HG02852 (cell line): ENCODE data around the gene OR1S1.
"Not testable (repeated sequence)": the region's sequence is repeated elsewhere in the genome, so short reads cannot be mapped to it uniquely, and the experiment has no call there.

Source experiments
- ATAC-seq: cut with Tn5 transposase; IDR thresholded peaks from one replicate; pipeline ENCODE4 v1.9.1; 2021; ENCODE audit warnings: mild to moderate bottlenecking, moderate library complexity; ENCODE audit not compliant: unreplicated experiment

The OR1S1 gene

GRCh38 chr11:58212420-58212819, at the start of gene OR1S1:
OR1S1 (plus strand) TSS chr11:58212720.
- ATAC-seq = not testable (repeated sequence)

GRCh38 chr11:58164389-58164788, 48.1 kb upstream of the OR1S1 start:
- ATAC-seq = no peak

- no peak for ATAC-seq
These were observed 47.5 kb upstream of the OR1S1 start for GRCh38 chr11:58164990-58165389.

GRCh38 chr11:58165504-58166106, 46.9 kb upstream of the OR1S1 start:
- no peak for ATAC-seq

- ATAC-seq = no peak
These were observed 35.0 kb upstream of the OR1S1 start for GRCh38 chr11:58177409-58178054.

- no peak for ATAC-seq
These were observed 34.1 kb upstream of the OR1S1 start for GRCh38 chr11:58178444-58178843.

GRCh38 chr11:58179648-58180047, 32.9 kb upstream of the OR1S1 start:
- ATAC-seq = no peak

GRCh38 chr11:58186938-58187337, 25.6 kb upstream of the OR1S1 start:
- no peak for ATAC-seq

GRCh38 chr11:58188770-58189169, 23.8 kb upstream of the OR1S1 start, which contains the start of gene OR9Q2:
OR9Q2 (plus strand) TSS chr11:58189070; CDS start chr11:58190491, 1,421 bp downstream.
- no peak for ATAC-seq

GRCh38 chr11:58192229-58192628, 20.3 kb upstream of the OR1S1 start:
- no peak for ATAC-seq

GRCh38 chr11:58193391-58193790, 19.1 kb upstream of the OR1S1 start:
- no peak for ATAC-seq

GRCh38 chr11:58195939-58196338, 16.6 kb upstream of the OR1S1 start:
- no peak for ATAC-seq

- no peak for ATAC-seq
These were observed 13.2 kb upstream of the OR1S1 start for GRCh38 chr11:58199271-58199670.

- ATAC-seq = no peak
These were observed 8.5 kb upstream of the OR1S1 start, which contains the start of gene OR1S2 for GRCh38 chr11:58204042-58204441. OR1S2 (minus strand) TSS chr11:58204142; CDS start chr11:58204142, 0 bp downstream.

- ATAC-seq = no peak
These were observed 4.0 kb downstream of the OR1S1 start for GRCh38 chr11:58216476-58216875.

- no peak for ATAC-seq
These were observed 10.2 kb downstream of the OR1S1 start for GRCh38 chr11:58222721-58223120.

- no peak for ATAC-seq
These were observed 15.6 kb downstream of the OR1S1 start for GRCh38 chr11:58227956-58228615.

- ATAC-seq = no peak
These were observed 31.4 kb downstream of the OR1S1 start for GRCh38 chr11:58243954-58244353.

GRCh38 chr11:58254936-58255335, 42.4 kb downstream of the OR1S1 start:
- no peak for ATAC-seq

GRCh38 chr11:58259983-58260382, 47.5 kb downstream of the OR1S1 start:
- no peak for ATAC-seq
